Measurements from ENCODE around the gene SEC14L3. TPM values are rescaled to one million over a fixed set of nuclear protein-coding genes. Genes with fewer than 3 reads are reported as not detected.

Gene SEC14L3
- total RNA-seq, 2 experiments from 2014 or later: not detected

GRCh38 chr22:30502911-30503310 lies 31.1 kb upstream of the SEC14L3 start:
- ChIA-PET POLR2A (no interaction called here), CTCF (ENCODE audit: unreplicated experiment) (no interaction called here)
- Histone ChIP-seq H3K9me2 (ENCODE audit: insufficient read depth, low read length) (no peaks in the 10 kb centered on the region), H3K4me3 (ENCODE audit: low read depth, low read length, poor library complexity, severe bottlenecking) (no peak overlapping the region), H2AFZ (ENCODE audit: low read length) (no peak overlapping the region), H3K36me3 (ENCODE audit: insufficient read depth, low read length) (no peaks in the 10 kb centered on the region), H3K27ac (ENCODE audit: low read depth, low read length, poor library complexity, severe bottlenecking) (no peak overlapping the region), H3K79me2 (ENCODE audit: insufficient read depth, low read depth, low read length) (no peaks in the 10 kb centered on the region), H3K4me1 (ENCODE audit: insufficient read depth, low read length, poor library complexity, severe bottlenecking) (no peaks in the 10 kb centered on the region), H3K4me2 (ENCODE audit: low read length) (no peak overlapping the region), H3K9me3 (ENCODE audit: low read length) (no peaks in the 10 kb centered on the region), H4K20me1 (ENCODE audit: insufficient read depth, low read length) (no peaks in the 10 kb centered on the region)
- intact Hi-C loops (cut with micrococcal nuclease; ENCODE audit: unreplicated experiment): no loop called here
- no peak for DNase-seq (ENCODE audit: low spot score)
- TF ChIP-seq, protein P1, sequence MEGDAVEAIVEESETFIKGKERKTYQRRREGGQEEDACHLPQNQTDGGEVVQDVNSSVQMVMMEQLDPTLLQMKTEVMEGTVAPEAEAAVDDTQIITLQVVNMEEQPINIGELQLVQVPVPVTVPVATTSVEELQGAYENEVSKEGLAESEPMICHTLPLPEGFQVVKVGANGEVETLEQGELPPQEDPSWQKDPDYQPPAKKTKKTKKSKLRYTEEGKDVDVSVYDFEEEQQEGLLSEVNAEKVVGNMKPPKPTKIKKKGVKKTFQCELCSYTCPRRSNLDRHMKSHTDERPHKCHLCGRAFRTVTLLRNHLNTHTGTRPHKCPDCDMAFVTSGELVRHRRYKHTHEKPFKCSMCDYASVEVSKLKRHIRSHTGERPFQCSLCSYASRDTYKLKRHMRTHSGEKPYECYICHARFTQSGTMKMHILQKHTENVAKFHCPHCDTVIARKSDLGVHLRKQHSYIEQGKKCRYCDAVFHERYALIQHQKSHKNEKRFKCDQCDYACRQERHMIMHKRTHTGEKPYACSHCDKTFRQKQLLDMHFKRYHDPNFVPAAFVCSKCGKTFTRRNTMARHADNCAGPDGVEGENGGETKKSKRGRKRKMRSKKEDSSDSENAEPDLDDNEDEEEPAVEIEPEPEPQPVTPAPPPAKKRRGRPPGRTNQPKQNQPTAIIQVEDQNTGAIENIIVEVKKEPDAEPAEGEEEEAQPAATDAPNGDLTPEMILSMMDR (conservative IDR thresholded peaks at IDR 0.05; ENCODE audit: low read length): no peak
- no peak for TF ChIP-seq EZH2phosphoT487 (IDR thresholded peaks at IDR 0.05; ENCODE audit: borderline replicate concordance, low read depth, low read length)
- no TSS peak for BruUV-seq (replicated peaks)

GRCh38 chr22:30502153-30502552 lies 30.3 kb upstream of the SEC14L3 start:
- TF ChIP-seq, protein P1 (conservative IDR thresholded peaks at IDR 0.05; ENCODE audit: low read length): no peak
- no peak for TF ChIP-seq EZH2phosphoT487 (IDR thresholded peaks at IDR 0.05; ENCODE audit: borderline replicate concordance, low read depth, low read length)
- intact Hi-C loops (cut with micrococcal nuclease; ENCODE audit: unreplicated experiment): no loop called here
- H3K4me1 ChIP-seq (ENCODE audit: insufficient read depth, low read length, poor library complexity, severe bottlenecking): no peaks in the 10 kb centered on the region
- no peaks in the 10 kb centered on the region for H4K20me1 ChIP-seq (ENCODE audit: insufficient read depth, low read length)
- H3K27ac ChIP-seq (ENCODE audit: low read depth, low read length, poor library complexity, severe bottlenecking): no peak overlapping the region
- H3K4me3 ChIP-seq (ENCODE audit: low read depth, low read length, poor library complexity, severe bottlenecking): no peak overlapping the region
- POLR2A ChIA-PET: no interaction called here
- H2AFZ ChIP-seq (ENCODE audit: low read length): no peak overlapping the region
- DNase-seq (ENCODE audit: low spot score): no peak
- no TSS peak for BruUV-seq (replicated peaks)
- CTCF ChIA-PET (ENCODE audit: unreplicated experiment): no interaction called here
- H3K9me3 ChIP-seq (ENCODE audit: low read length): no peaks in the 10 kb centered on the region
- no peak overlapping the region for H3K4me2 ChIP-seq (ENCODE audit: low read length)
- H3K36me3 ChIP-seq (ENCODE audit: insufficient read depth, low read length): no peaks in the 10 kb centered on the region
- no peaks in the 10 kb centered on the region for H3K79me2 ChIP-seq (ENCODE audit: insufficient read depth, low read depth, low read length)
- H3K9me2 ChIP-seq (ENCODE audit: insufficient read depth, low read length): no peaks in the 10 kb centered on the region

DNA sequence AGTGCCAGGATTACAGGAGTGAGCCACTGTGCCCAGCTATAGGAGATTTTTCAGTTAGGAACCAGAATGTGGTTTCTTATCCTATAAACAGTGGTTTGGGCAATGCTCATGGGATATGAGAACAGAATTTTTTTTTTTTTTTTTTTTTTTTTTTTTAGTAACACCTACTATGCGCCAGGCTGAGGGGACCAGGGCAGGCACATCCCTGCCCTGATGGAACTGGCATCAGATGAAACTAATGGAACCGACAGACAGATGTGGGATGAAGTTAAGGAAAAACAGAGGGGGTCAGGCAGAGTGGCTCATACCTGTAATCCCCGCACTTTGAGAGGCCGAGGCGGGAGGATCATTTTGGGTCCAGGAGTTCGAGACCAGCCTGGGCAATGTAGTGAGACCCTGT lies 28.8 kb upstream of the SEC14L3 start:
- no peaks in the 10 kb centered on the region for H3K36me3 ChIP-seq (ENCODE audit: insufficient read depth, low read length)
- H4K20me1 ChIP-seq (ENCODE audit: insufficient read depth, low read length): no peaks in the 10 kb centered on the region
- no peaks in the 10 kb centered on the region for H3K9me3 ChIP-seq (ENCODE audit: low read length)
- DNase-seq (ENCODE audit: low spot score): no peak
- no peaks in the 10 kb centered on the region for H3K4me1 ChIP-seq (ENCODE audit: insufficient read depth, low read length, poor library complexity, severe bottlenecking)
- ChIA-PET CTCF (ENCODE audit: unreplicated experiment) (no interaction called here), POLR2A (no interaction called here)
- no TSS peak for BruUV-seq (replicated peaks)
- no peaks in the 10 kb centered on the region for H3K9me2 ChIP-seq (ENCODE audit: insufficient read depth, low read length)
- no peak overlapping the region for H3K4me2 ChIP-seq (ENCODE audit: low read length)
- no peak overlapping the region for H3K4me3 ChIP-seq (ENCODE audit: low read depth, low read length, poor library complexity, severe bottlenecking)
- intact Hi-C loops (cut with micrococcal nuclease; ENCODE audit: unreplicated experiment): no loop called here
- no peaks in the 10 kb centered on the region for H3K79me2 ChIP-seq (ENCODE audit: insufficient read depth, low read depth, low read length)
- H2AFZ ChIP-seq (ENCODE audit: low read length): no peak overlapping the region
- no peak for TF ChIP-seq EZH2phosphoT487 (IDR thresholded peaks at IDR 0.05; ENCODE audit: borderline replicate concordance, low read depth, low read length)
- TF ChIP-seq, protein P1 (conservative IDR thresholded peaks at IDR 0.05; ENCODE audit: low read length): no peak
- no peak overlapping the region for H3K27ac ChIP-seq (ENCODE audit: low read depth, low read length, poor library complexity, severe bottlenecking)

Data from OCI-LY7 (cell line).